Astrocyte (in vitro differentiated cells and primary cell): Measurements from ENCODE around the gene CTNNA2. TPM values are rescaled to one million over a fixed set of nuclear protein-coding genes. Genes with fewer than 3 reads are reported as not detected.

Source experiments
- DNase-seq: peaks from one replicate; pipeline ENCODE4 v3.0.0-alpha.2; 2010; ENCODE audit warnings: low read depth
- FAIRE-seq: peaks from 2 replicates; lab custom pipeline; 2011; peaks lifted over from hg19 to GRCh38; lab: Jason Lieb, UNC
- H2AFZ ChIP-seq: 2 replicates; pipeline ENCODE4 v1.6.0; 2012; ENCODE audit warnings: low read depth, low read length, inconsistent platforms
- H3K27ac ChIP-seq: 2 replicates; pipeline ENCODE4 v1.5.1; 2011; ENCODE audit warnings: low read depth, low read length, inconsistent platforms
- H3K27me3 ChIP-seq: 2 replicates; pipeline ENCODE4 v1.6.0; 2011; ENCODE audit warnings: low read length, inconsistent platforms; ENCODE audit not compliant: insufficient read depth
- H3K36me3 ChIP-seq: 2 replicates; pipeline ENCODE4 v1.5.1; 2011; ENCODE audit warnings: low read length, inconsistent platforms; ENCODE audit not compliant: insufficient read depth
- H3K4me1 ChIP-seq: 2 replicates; pipeline ENCODE4 v1.5.1; 2011; ENCODE audit warnings: low read length, inconsistent platforms; ENCODE audit not compliant: insufficient read depth
- H3K4me2 ChIP-seq: 2 replicates; pipeline ENCODE4 v1.6.0; 2012; ENCODE audit warnings: low read length, inconsistent platforms
- H3K4me3 ChIP-seq: 2 replicates; pipeline ENCODE4 v1.5.1; 2011; ENCODE audit warnings: low read depth, mild to moderate bottlenecking, low read length, inconsistent platforms; ENCODE audit not compliant: insufficient read depth
- H3K79me2 ChIP-seq: 2 replicates; pipeline ENCODE4 v1.6.0; 2012; ENCODE audit warnings: mild to moderate bottlenecking, low read length, inconsistent platforms; ENCODE audit not compliant: insufficient read depth
- H3K9ac ChIP-seq: 2 replicates; pipeline ENCODE4 v1.6.0; 2012; ENCODE audit warnings: mild to moderate bottlenecking, low read length, inconsistent platforms
- H3K9me3 ChIP-seq: 2 replicates; pipeline ENCODE4 v1.5.1; 2012; ENCODE audit warnings: low read depth, mild to moderate bottlenecking, low read length, inconsistent platforms; ENCODE audit not compliant: insufficient read depth
- H4K20me1 ChIP-seq: 2 replicates; pipeline ENCODE4 v1.6.0; 2012; ENCODE audit warnings: low read length, inconsistent platforms; ENCODE audit not compliant: insufficient read depth
- H3K27ac Mint-ChIP-seq: one replicate; pipeline ENCODE4 v1.8.0; 2021; ENCODE audit warnings: mild to moderate bottlenecking, mixed read lengths; ENCODE audit not compliant: unreplicated experiment
- H3K27me3 Mint-ChIP-seq: one replicate; pipeline ENCODE4 v1.8.0; 2021; ENCODE audit warnings: low read depth, mixed read lengths; ENCODE audit not compliant: unreplicated experiment
- H3K36me3 Mint-ChIP-seq: one replicate; pipeline ENCODE4 v1.8.0; 2021; ENCODE audit warnings: low read depth, mixed read lengths; ENCODE audit not compliant: unreplicated experiment
- H3K4me1 Mint-ChIP-seq: one replicate; pipeline ENCODE4 v1.8.0; 2021; ENCODE audit warnings: low read depth, mixed read lengths; ENCODE audit not compliant: unreplicated experiment
- H3K4me3 Mint-ChIP-seq: one replicate; pipeline ENCODE4 v1.8.0; 2021; ENCODE audit warnings: mild to moderate bottlenecking, moderate library complexity, mixed read lengths; ENCODE audit not compliant: unreplicated experiment
- H3K9me3 Mint-ChIP-seq: one replicate; pipeline ENCODE4 v1.8.0; 2021; ENCODE audit warnings: mild to moderate bottlenecking, mixed read lengths; ENCODE audit not compliant: unreplicated experiment
- CTCF ChIP-seq: IDR thresholded peaks from 2 replicates; pipeline ENCODE4 v1.5.1; 2011; ENCODE audit warnings: low read depth, mild to moderate bottlenecking, inconsistent platforms, low read length, moderate library complexity; ENCODE audit not compliant: insufficient read depth
- EZH2 ChIP-seq: IDR thresholded peaks from 2 replicates; pipeline ENCODE4 v1.6.1; 2012; ENCODE audit warnings: mild to moderate bottlenecking, low read length, inconsistent platforms; ENCODE audit not compliant: insufficient read depth
- total RNA-seq: library from RNA; stranded (reverse); gene quantifications from 2 replicates; pipeline ENCODE4 v1.2.1, GENCODE V29; 2021

CTNNA2 gene
- total RNA-seq, 1 donor from 2014 or later = 3.9 TPM

- Mint-ChIP-seq H3K4me3 (peak overlapping the region; percentile 78), H3K36me3 (no peaks in the 10 kb centered on the region), H3K4me1 (no peaks in the 10 kb centered on the region), H3K27ac (peak overlapping the region; percentile 85), H3K9me3 (no peaks in the 10 kb centered on the region), H3K27me3 (no peaks in the 10 kb centered on the region)
- FAIRE-seq = peak; percentile 58
- Histone ChIP-seq H3K9me3 (no peaks in the 10 kb centered on the region), H3K9ac (no peak overlapping the region), H3K27me3 (no peaks in the 10 kb centered on the region), H3K4me1 (no peaks in the 10 kb centered on the region), H3K4me3 (no peak overlapping the region), H3K27ac (no peak overlapping the region), H3K36me3 (no peaks in the 10 kb centered on the region), H3K4me2 (peak overlapping the region; percentile 59), H2AFZ (no peak overlapping the region), H3K79me2 (no peaks in the 10 kb centered on the region), H4K20me1 (no peaks in the 10 kb centered on the region)
- TF ChIP-seq CTCF = peak; percentile 74
- no peak for TF ChIP-seq EZH2
- peak; percentile 40 for DNase-seq
Measured at GRCh38 chr2:79935771-79936657, 423.2 kb downstream of the CTNNA2 start.

- Mint-ChIP-seq H3K4me1 (no peaks in the 10 kb centered on the region), H3K9me3 (no peaks in the 10 kb centered on the region), H3K27ac (no peak overlapping the region), H3K4me3 (no peak overlapping the region), H3K27me3 (no peaks in the 10 kb centered on the region), H3K36me3 (no peaks in the 10 kb centered on the region)
- H3K36me3 ChIP-seq = no peaks in the 10 kb centered on the region
- no peak overlapping the region for H3K4me3 ChIP-seq
- H3K27ac ChIP-seq = no peak overlapping the region
- no peaks in the 10 kb centered on the region for H4K20me1 ChIP-seq
- no peaks in the 10 kb centered on the region for H3K9me3 ChIP-seq
- H3K4me1 ChIP-seq = no peaks in the 10 kb centered on the region
- H3K4me2 ChIP-seq = no peak overlapping the region
- DNase-seq = no peak
- no peaks in the 10 kb centered on the region for H3K27me3 ChIP-seq
- H3K9ac ChIP-seq = no peak overlapping the region
- H3K79me2 ChIP-seq = no peaks in the 10 kb centered on the region
- no peak for FAIRE-seq
- TF ChIP-seq EZH2 (no peak), CTCF (no peak)
- no peak overlapping the region for H2AFZ ChIP-seq
Measured at GRCh38 chr2:79936715-79937114, 423.9 kb downstream of the CTNNA2 start.

- Histone ChIP-seq H3K9ac (no peak overlapping the region), H3K27me3 (no peaks in the 10 kb centered on the region), H3K27ac (no peak overlapping the region), H4K20me1 (no peaks in the 10 kb centered on the region), H3K4me3 (no peak overlapping the region), H3K4me1 (no peaks in the 10 kb centered on the region), H3K9me3 (no peaks in the 10 kb centered on the region), H2AFZ (no peak overlapping the region), H3K36me3 (no peaks in the 10 kb centered on the region), H3K79me2 (no peaks in the 10 kb centered on the region), H3K4me2 (no peak overlapping the region)
- Mint-ChIP-seq H3K9me3 (no peaks in the 10 kb centered on the region), H3K27me3 (no peaks in the 10 kb centered on the region), H3K27ac (no peak overlapping the region), H3K4me3 (no peak overlapping the region), H3K36me3 (no peaks in the 10 kb centered on the region), H3K4me1 (no peaks in the 10 kb centered on the region)
- TF ChIP-seq CTCF (no peak), EZH2 (no peak)
- DNase-seq = no peak
- FAIRE-seq = no peak
Measured at GRCh38 chr2:79938648-79939047, 425.8 kb downstream of the CTNNA2 start.
